Measurements from ENCODE around the gene ZNF124.
"Not testable (repeated sequence)": the region's sequence is repeated elsewhere in the genome, so short reads cannot be mapped to it uniquely, and the experiment has no call there.

ZNF124 gene

GRCh38 chr1:247145279-247145678 lies 26.5 kb downstream of the ZNF124 start:
- TF ChIP-seq PAX5 (IDR thresholded peaks at IDR 0.05; ENCODE audit: insufficient read depth, low read length, severe bottlenecking) (no peak), SPI1 (IDR thresholded peaks at IDR 0.05; ENCODE audit: low read depth, low read length) (no peak), POU2F2 (IDR thresholded peaks at IDR 0.05; ENCODE audit: low read depth, low read length) (no peak), TAF1 (IDR thresholded peaks at IDR 0.05; ENCODE audit: low read depth, low read length) (no peak), POLR2AphosphoS5 (IDR thresholded peaks at IDR 0.05; ENCODE audit: low read depth, low read length) (no peak), POLR2A (IDR thresholded peaks at IDR 0.05; ENCODE audit: low read depth, low read length) (no peak)
- DNase-seq (ENCODE audit: insufficient read length, low spot score) (no peak), FAIRE-seq (no peak)

GRCh38 chr1:247139557-247139956 lies 32.3 kb downstream of the ZNF124 start:
- not testable (repeated sequence) for DNase-seq (ENCODE audit: insufficient read length, low spot score); FAIRE-seq

- FAIRE-seq (no peak), DNase-seq (ENCODE audit: insufficient read length, low spot score) (no peak)
- no peak for TF ChIP-seq SPI1 (IDR thresholded peaks at IDR 0.05; ENCODE audit: low read depth, low read length)
- TF ChIP-seq TAF1 (IDR thresholded peaks at IDR 0.05; ENCODE audit: low read depth, low read length), result no peak
Observed at GRCh38 chr1:247131236-247131635, 40.6 kb downstream of the ZNF124 start.

GRCh38 chr1:247127519-247128282 lies 44.1 kb downstream of the ZNF124 start:
- peak; percentile 40 for FAIRE-seq
- not testable (repeated sequence) for DNase-seq (ENCODE audit: insufficient read length, low spot score)

- DNase-seq (ENCODE audit: insufficient read length, low spot score), result not testable (repeated sequence)
- peak; percentile 51 for FAIRE-seq
Observed at GRCh38 chr1:247126601-247127000, 45.2 kb downstream of the ZNF124 start.

GRCh38 chr1:247126166-247126565 lies 45.7 kb downstream of the ZNF124 start:
- not testable (repeated sequence) for DNase-seq (ENCODE audit: insufficient read length, low spot score)
- FAIRE-seq, result peak; percentile 94

- TF ChIP-seq SPI1 (IDR thresholded peaks at IDR 0.05; ENCODE audit: low read depth, low read length), result no peak
- no peak for DNase-seq (ENCODE audit: insufficient read length, low spot score)
- FAIRE-seq, result no peak
Observed at GRCh38 chr1:247121382-247121781, 50.4 kb downstream of the ZNF124 start.

GRCh38 chr1:247120408-247120668 lies 51.5 kb downstream of the ZNF124 start:
- FAIRE-seq; DNase-seq (ENCODE audit: insufficient read length, low spot score): not testable (repeated sequence)

- no peak for TF ChIP-seq SPI1 (IDR thresholded peaks at IDR 0.05; ENCODE audit: low read depth, low read length)
- TF ChIP-seq TAF1 (IDR thresholded peaks at IDR 0.05; ENCODE audit: low read depth, low read length), result no peak
- no peak for TF ChIP-seq POLR2A (IDR thresholded peaks at IDR 0.05; ENCODE audit: low read depth, low read length)
- no peak for TF ChIP-seq PAX5 (IDR thresholded peaks at IDR 0.05; ENCODE audit: insufficient read depth, low read length, severe bottlenecking)
- no peak for TF ChIP-seq POLR2AphosphoS5 (IDR thresholded peaks at IDR 0.05; ENCODE audit: low read depth, low read length)
- TF ChIP-seq POU2F2 (IDR thresholded peaks at IDR 0.05; ENCODE audit: low read depth, low read length), result no peak
- FAIRE-seq, result no peak
- no peak for DNase-seq (ENCODE audit: insufficient read length, low spot score)
Observed at GRCh38 chr1:247119600-247120407, 52.0 kb downstream of the ZNF124 start.

GRCh38 chr1:247118946-247119446 lies 52.8 kb downstream of the ZNF124 start:
- no peak for FAIRE-seq
- TF ChIP-seq SPI1 (IDR thresholded peaks at IDR 0.05; ENCODE audit: low read depth, low read length), result no peak
- no peak for TF ChIP-seq PAX5 (IDR thresholded peaks at IDR 0.05; ENCODE audit: insufficient read depth, low read length, severe bottlenecking)
- no peak for TF ChIP-seq POLR2AphosphoS5 (IDR thresholded peaks at IDR 0.05; ENCODE audit: low read depth, low read length)
- TF ChIP-seq TAF1 (IDR thresholded peaks at IDR 0.05; ENCODE audit: low read depth, low read length), result no peak
- TF ChIP-seq POU2F2 (IDR thresholded peaks at IDR 0.05; ENCODE audit: low read depth, low read length), result no peak
- no peak for TF ChIP-seq POLR2A (IDR thresholded peaks at IDR 0.05; ENCODE audit: low read depth, low read length)
- no peak for DNase-seq (ENCODE audit: insufficient read length, low spot score)

GRCh38 chr1:247115545-247115944 lies 56.3 kb downstream of the ZNF124 start:
- FAIRE-seq (no peak), DNase-seq (ENCODE audit: insufficient read length, low spot score) (no peak)
- TF ChIP-seq POU2F2 (IDR thresholded peaks at IDR 0.05; ENCODE audit: low read depth, low read length) (no peak), POLR2A (IDR thresholded peaks at IDR 0.05; ENCODE audit: low read depth, low read length) (no peak), POLR2AphosphoS5 (IDR thresholded peaks at IDR 0.05; ENCODE audit: low read depth, low read length) (no peak), SPI1 (IDR thresholded peaks at IDR 0.05; ENCODE audit: low read depth, low read length) (no peak), TAF1 (IDR thresholded peaks at IDR 0.05; ENCODE audit: low read depth, low read length) (no peak), PAX5 (IDR thresholded peaks at IDR 0.05; ENCODE audit: insufficient read depth, low read length, severe bottlenecking) (no peak)

- TF ChIP-seq TAF1 (IDR thresholded peaks at IDR 0.05; ENCODE audit: low read depth, low read length) (no peak), POLR2AphosphoS5 (IDR thresholded peaks at IDR 0.05; ENCODE audit: low read depth, low read length) (no peak), PAX5 (IDR thresholded peaks at IDR 0.05; ENCODE audit: insufficient read depth, low read length, severe bottlenecking) (no peak), POU2F2 (IDR thresholded peaks at IDR 0.05; ENCODE audit: low read depth, low read length) (no peak), SPI1 (IDR thresholded peaks at IDR 0.05; ENCODE audit: low read depth, low read length) (no peak), POLR2A (IDR thresholded peaks at IDR 0.05; ENCODE audit: low read depth, low read length) (no peak)
- FAIRE-seq (no peak), DNase-seq (ENCODE audit: insufficient read length, low spot score) (no peak)
Observed at GRCh38 chr1:247115141-247115510, 56.7 kb downstream of the ZNF124 start.
